Measurements from ENCODE around the gene STIP1. TPM values are rescaled to one million over a fixed set of nuclear protein-coding genes. Genes with fewer than 3 reads are reported as not detected.

STIP1 gene
- total and polyA plus RNA-seq, 9 of the 15 experiments (the other 6 are each of a cell fraction or from before 2014, with no cell fraction given): 58.1 to 465 (median 346) TPM

DNA sequence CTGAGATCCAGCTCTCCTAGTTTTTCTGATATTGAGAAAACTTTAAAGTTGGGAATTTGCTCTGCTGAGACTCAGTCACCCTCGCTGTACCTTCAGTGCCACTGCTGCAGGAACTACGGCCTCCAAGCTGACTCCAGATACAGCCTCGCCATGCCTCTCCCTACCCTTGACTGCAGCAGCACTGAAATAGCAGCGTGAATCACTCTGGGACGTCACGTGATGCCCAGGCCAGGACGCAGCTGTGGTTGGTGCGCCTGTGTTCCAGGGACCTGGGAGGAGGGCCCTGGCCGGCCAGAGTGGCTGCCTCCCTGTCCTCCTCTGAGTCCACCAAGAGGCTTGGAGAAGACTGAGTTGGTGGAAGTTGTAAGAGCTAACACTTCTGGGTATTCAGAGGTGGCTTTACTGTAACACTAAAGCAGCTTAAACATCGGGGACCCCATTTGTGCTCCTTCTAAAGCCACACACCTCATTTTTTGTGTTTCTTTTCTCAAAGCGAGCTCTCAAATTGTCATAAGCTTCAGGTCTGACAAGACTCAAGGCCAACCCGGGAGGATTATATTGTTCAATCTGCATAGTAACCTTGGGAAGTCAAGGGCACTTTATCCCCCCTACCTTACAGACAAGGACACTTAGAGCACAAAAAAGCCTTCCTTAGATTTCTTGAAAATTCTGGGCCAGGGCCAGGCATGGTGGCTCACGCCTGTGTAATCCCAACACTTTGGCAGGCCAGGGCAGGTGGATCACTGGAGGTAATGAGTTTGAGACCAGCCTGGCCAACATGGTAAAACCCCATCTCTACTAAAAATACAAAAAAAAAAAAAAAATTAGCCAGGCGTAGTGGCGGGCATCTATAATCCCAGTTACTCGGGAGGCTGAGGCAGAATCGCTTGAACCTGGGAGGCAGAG is 4.2 kb upstream of the STIP1 start (continued):
- TF ChIP-seq, protein P1, sequence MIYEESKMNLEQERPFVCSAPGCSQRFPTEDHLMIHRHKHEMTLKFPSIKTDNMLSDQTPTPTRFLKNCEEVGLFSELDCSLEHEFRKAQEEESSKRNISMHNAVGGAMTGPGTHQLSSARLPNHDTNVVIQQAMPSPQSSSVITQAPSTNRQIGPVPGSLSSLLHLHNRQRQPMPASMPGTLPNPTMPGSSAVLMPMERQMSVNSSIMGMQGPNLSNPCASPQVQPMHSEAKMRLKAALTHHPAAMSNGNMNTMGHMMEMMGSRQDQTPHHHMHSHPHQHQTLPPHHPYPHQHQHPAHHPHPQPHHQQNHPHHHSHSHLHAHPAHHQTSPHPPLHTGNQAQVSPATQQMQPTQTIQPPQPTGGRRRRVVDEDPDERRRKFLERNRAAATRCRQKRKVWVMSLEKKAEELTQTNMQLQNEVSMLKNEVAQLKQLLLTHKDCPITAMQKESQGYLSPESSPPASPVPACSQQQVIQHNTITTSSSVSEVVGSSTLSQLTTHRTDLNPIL (CRISPR knock-in tag; IDR thresholded peaks at IDR 0.05): no peak
- TF ChIP-seq ASH1L (IDR thresholded peaks at IDR 0.05; ENCODE audit: borderline replicate concordance, low read depth, partially characterized antibody) (no peak), NCOA2 (IDR thresholded peaks at IDR 0.05; ENCODE audit: partially characterized antibody in 2 of 2) (no peak), SAFB2 (IDR thresholded peaks at IDR 0.05; ENCODE audit: borderline replicate concordance, low read depth, low read length, severe bottlenecking) (no peak), ESRRA (IDR thresholded peaks at IDR 0.05; ENCODE audit: borderline replicate concordance, low read depth) (peak; percentile 51; the same call in 1 of the 2 replicates), ZNF445 (CRISPR knock-in tag; IDR thresholded peaks at IDR 0.05; ENCODE audit: low read depth) (no peak), FOXK1 (CRISPR knock-in tag; IDR thresholded peaks at IDR 0.05; ENCODE audit: borderline replicate concordance) (no peak), FOS (IDR thresholded peaks at IDR 0.05; ENCODE audit: extremely low read depth, insufficient read length) (peak; percentile 37), JUN (IDR thresholded peaks at IDR 0.05; ENCODE audit: borderline replicate concordance, low read depth, low read length) (peak; percentile 96), JUN (CRISPR knock-in tag; IDR thresholded peaks at IDR 0.05; ENCODE audit: borderline replicate concordance) (peak; percentile 96; the same call in 1 of the 2 replicates)
- TF ChIP-seq, protein P2, sequence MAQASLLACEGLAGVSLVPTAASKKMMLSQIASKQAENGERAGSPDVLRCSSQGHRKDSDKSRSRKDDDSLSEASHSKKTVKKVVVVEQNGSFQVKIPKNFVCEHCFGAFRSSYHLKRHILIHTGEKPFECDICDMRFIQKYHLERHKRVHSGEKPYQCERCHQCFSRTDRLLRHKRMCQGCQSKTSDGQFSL (CRISPR knock-in tag; IDR thresholded peaks at IDR 0.05): no peak
- TF ChIP-seq, protein P2 (tag; IDR thresholded peaks at IDR 0.05): no peak
- TF ChIP-seq, protein P3, sequence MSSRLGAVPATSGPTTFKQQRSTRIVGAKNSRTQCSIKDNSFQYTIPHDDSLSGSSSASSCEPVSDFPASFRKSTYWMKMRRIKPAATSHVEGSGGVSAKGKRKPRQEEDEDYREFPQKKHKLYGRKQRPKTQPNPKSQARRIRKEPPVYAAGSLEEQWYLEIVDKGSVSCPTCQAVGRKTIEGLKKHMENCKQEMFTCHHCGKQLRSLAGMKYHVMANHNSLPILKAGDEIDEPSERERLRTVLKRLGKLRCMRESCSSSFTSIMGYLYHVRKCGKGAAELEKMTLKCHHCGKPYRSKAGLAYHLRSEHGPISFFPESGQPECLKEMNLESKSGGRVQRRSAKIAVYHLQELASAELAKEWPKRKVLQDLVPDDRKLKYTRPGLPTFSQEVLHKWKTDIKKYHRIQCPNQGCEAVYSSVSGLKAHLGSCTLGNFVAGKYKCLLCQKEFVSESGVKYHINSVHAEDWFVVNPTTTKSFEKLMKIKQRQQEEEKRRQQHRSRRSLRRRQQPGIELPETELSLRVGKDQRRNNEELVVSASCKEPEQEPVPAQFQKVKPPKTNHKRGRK (tag; IDR thresholded peaks at IDR 0.05): no peak
